Measurements from ENCODE around the gene KRT33A.

Gene KRT33A

GRCh38 chr17:41327411-41328120 lies 23.1 kb downstream of the KRT33A start:
- DNase-seq, result no peak

DNA sequence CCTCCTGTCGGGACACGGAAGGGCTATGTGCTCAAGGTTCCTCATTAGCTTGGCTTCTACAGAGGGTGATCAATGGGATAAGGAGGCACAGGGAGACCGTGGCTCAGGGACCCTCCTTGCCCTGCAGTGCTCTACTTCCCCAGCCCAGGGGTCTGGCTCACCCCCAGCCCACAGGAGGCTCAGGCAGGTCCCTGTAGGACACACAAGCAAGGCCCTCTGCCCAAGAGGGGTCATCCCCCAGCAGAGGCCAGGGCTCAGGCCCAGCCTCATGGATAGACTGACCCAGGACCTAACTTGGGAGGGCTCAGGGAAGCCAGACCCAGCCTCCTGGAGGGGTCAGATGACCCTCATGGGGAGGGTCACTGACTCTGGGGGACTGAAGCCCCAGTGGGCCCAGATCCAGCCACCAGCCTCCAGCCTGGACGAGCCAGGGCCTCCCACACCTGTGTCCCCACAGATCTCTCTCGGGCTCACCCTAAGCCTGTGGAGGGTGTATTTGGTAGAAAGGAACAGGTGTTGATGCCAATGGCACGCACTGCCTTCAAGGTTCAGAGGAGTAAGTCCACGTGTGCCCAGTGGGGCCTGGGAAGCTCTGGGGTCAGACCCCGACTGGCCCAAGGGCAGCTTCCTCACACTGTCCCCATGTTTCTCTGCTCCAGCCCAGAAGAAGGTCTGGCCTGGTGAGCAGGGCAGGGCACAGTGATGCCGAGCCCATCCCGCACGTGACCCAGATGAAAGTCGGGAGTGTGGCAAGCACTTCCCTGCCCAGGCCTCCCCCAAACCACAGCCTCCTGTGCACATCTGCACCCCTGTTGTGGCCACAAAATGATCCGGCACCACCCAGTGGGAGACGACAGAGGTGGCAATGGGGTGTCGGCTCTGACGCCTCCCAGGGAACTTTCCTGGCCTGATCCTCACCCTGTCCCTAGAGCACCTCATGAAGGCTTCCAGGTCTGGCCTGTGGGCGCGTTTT lies 24.2 kb downstream of the KRT33A start:
- DNase-seq, result no peak

- DNase-seq, result no peak
Observed at GRCh38 chr17:41325611-41326010, 25.0 kb downstream of the KRT33A start.

- DNase-seq, result no peak
Observed at GRCh38 chr17:41325126-41325525, 25.5 kb downstream of the KRT33A start.

DNA sequence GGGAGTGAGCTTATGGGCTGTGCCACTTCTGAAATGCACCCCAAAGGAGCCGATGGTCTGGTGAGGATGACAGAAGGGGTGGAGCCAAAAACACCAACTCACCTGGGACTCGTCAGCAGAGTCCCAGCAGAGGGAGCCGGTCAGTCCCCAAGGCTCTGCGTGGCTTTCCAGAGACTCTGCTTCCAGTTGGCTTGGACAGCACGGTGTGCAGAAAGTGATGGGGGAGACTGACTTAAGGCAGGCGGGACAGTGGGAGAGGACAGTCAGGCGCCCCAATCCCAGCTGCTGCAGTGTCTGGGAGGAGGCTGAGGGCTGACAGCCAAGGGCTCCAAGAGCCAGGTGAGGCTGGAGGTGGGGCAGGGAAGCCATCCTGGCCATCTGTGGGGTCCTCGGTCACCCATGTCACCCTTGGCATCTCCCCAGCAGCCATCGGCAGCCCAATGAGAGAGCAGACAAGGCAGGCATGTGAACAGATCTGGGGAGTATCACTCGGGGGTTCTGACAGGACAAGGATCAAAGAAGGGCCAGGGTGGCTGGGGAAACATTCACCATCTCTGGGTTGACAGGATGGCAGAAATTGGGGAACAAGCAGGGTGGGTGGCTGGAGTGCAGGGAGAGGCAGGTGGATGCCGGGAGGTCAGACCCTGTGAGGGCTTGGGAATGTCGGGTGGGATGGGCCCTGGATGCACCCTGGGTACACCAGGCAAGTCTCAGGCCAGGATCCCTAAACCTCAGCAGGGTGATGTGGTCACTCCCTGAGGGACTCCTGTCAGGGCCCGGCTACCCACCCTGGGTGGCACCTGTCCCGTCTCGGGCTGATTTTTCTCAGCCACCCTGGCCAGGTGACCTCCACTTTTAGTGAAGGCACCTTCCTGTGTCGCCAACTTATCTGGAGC lies 26.2 kb downstream of the KRT33A start:
- no peak for DNase-seq

GRCh38 chr17:41322903-41323895 lies 27.4 kb downstream of the KRT33A start:
- no peak for DNase-seq

DNA sequence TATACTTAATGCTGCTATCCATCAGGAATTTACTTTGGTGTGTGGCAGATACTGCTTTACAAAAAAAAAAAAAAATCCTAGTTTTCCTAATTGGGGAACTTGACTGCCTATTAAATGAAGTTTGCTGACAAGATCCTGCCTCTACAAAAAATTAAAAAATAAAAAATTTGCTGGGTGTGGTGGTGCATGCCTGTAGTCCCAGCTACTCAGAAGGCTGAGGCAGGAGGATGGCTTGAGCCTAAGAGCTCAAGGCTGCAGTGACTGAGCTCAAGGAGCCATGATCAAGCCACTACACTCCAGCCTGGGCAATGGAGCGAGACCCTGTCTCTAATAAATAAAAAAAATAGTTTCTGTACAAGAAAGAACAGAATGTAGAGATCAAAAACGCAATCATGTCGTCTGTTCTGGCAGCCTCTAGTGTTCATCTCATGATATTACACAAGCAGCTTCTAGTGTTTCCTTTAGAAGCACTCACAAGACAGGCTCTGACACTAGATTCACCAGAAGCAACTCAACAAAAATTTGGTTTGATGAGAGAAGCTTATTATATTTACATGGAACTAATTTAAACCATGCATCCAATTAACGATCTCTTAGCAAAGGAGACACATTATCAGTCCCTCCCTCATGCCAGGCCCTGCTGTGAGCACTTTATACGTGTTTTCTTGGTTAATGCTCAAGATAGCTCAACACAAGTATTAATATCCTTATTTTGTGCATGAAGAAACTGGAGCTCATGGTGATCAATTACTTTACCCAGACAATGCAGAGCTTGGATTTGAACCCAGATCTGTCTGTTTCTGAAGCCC lies 28.3 kb downstream of the KRT33A start:
- no peak for DNase-seq

GRCh38 chr17:41318231-41318630 lies 32.4 kb downstream of the KRT33A start:
- DNase-seq, result no peak

DNA sequence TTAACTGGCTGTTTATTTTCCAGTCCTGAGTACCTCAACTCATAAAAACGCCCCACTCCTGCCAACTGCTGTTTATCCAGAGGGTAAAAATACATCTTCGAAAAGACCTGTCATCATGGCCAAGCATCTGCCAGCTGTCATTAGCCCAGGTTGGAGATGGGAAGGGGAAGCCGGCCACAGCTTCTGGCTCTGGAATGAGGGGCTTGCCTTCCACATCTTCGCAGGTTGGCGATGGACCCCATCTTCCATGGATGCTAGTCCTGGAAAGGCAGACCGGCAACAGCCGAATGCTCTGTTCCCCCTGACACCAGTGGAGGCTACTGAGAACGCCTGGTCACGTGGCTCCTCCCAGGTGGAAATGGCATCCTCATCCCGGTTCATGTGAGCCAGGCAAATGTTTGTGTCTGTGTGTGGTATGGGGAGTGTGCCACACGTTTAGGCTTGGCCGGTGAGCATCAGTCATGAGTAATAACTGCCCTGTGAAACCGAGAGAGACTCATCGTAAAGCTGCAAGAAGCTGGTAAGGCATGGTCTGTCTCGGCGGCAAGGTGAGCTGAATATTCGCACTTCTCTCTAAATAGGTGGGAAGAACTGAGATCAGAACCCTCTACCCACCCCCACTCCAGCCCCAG lies 34.7 kb downstream of the KRT33A start:
- DNase-seq, result no peak

GRCh38 chr17:41315204-41315794 lies 35.3 kb downstream of the KRT33A start, which contains the start of gene KRTAP17-1:
KRTAP17-1 (minus strand) TSS chr17:41315710; CDS start chr17:41315650, 60 bp downstream.
- DNase-seq, result no peak

DNA sequence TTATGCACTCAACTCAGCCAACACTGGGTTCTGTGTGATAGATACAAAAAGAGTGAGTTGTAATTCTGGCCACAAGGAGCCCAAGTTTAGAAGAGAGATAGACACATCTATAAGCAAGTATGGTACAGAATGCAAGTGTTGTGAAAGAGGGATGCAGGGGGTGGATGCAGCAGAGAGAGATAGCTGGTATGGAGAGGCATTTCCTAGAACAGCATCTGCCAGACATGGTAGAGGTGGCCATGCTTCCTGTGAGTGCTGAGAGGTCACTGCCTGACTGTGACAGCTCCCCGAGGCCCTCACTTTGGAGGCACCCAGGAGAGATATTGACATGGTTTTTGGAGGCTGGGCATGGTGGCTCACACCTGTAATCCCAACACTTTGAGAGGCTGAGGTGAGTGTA lies 39.5 kb downstream of the KRT33A start:
- no peak for DNase-seq

DNA sequence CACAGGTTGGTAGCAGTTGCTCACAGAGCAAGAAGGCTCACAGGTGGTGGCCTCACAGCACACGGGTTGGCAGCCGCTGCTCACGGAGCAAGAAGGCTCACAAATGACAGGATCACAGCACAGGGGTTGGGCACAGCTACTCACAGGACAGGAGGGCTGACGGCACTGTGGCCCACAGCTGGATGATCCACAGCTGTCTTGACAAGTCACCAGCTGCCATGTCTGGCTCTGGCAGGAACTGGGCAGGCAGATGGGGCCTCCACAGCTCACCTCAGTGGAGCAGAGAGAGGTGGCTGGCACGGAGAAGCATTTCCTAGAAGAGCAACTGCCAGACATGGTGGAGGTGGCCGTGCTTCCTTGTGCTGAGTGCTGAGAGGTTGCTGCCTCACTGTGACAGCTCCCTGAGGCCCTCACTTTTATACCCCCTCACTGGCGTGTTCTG lies 41.7 kb downstream of the KRT33A start, which contains the start of gene KRTAP16-1:
KRTAP16-1 (minus strand) TSS at position 392 of the 442 bp plus-strand sequence; CDS start at position 336, 56 bp downstream.
- no peak for DNase-seq

- peak; percentile 68 for DNase-seq
Observed at GRCh38 chr17:41308251-41308917, 42.2 kb downstream of the KRT33A start.

DNA sequence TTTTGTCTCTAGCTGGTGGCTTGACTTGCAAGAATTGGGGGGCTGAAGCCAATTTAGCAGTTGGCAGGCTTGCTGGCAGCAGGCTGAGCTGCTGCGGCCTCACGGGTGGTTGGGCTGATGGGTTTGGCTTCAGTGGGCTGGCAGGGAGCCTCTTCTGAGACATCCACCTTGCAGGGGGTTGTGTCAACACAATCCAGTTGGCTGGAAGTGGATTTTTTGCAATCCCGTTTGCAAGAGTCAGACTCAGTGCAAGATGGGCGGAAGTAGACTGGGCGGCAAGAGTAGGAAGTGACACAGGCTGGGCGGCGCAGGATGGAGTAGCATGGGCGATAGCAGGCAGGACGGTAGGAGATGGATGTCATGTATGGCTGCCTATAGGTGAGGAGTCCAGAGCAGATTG lies 43.0 kb downstream of the KRT33A start:
- no peak for DNase-seq

DNA sequence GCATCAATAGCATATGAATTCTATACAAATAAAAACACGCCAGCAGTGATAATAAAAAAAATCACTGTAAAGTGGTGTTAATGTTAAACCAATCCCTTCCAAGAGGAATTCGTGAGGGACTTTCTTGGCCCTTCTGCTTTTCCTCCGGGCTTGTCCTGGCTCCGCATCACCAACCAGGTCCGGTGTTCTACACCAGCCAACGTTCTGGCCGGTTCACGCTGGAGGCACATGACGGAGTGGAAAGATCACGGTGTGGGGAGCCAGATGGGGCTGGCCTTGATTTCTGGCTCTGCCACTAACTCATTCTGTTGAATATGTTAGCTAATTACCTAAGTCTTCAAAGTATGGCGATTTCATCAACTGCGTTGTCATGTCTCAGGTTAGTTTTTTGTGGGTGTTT lies 46.5 kb downstream of the KRT33A start:
- DNase-seq, result no peak

DNA sequence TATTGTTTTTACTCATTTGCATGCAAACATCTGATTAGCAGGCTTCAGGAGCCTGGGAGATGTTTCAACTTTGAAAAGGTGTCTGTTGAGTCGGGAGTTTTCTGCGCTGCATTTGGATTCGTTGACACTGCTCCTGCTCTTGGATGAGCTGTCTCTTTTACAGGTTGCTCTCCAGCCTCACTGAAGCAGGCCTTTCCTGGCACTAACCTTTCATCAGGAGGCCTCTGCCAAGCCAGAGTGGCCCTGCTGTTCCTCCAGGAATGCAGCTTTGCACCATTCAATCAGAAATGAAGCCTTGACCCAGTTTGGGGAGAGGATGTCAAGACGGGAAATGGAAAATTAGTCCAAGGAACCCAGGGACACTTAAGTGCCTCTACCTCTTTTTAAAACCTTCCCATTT lies 47.6 kb downstream of the KRT33A start:
- DNase-seq, result no peak

GRCh38 chr17:41301916-41302901 lies 48.4 kb downstream of the KRT33A start, which contains the start of gene KRTAP29-1:
KRTAP29-1 (minus strand) TSS chr17:41302851; CDS start chr17:41302851, 0 bp downstream.
- DNase-seq, result no peak

All from activated CD4-positive, alpha-beta T cell treated with anti-CD3 and anti-CD28 coated beads for 1 hour (primary cell).